Measurements from ENCODE around the gene EPN2.

Gene EPN2

GRCh38 chr17:19336938-19337711 lies 100.0 kb downstream of the EPN2 start:
- CTCF ChIA-PET, result interaction anchor here (1.1 kb wide), 2 partner anchors 15 to 155 kb away, joined by 3 to 4 read pairs; no protein-coding TSS in a partner anchor
- POLR2A ChIA-PET, result no interaction called here
- TF ChIP-seq HDGF (IDR thresholded peaks at IDR 0.05; ENCODE audit: borderline replicate concordance) (peak; percentile 32; the same call in 1 of the 2 replicates), ELF4 (IDR thresholded peaks at IDR 0.05) (no peak), BHLHE40 (IDR thresholded peaks at IDR 0.05; ENCODE audit: borderline replicate concordance) (no peak), NFRKB (IDR thresholded peaks at IDR 0.05) (no peak)
- DNase-seq (ENCODE audit: extremely low spot score), result no peak

DNA sequence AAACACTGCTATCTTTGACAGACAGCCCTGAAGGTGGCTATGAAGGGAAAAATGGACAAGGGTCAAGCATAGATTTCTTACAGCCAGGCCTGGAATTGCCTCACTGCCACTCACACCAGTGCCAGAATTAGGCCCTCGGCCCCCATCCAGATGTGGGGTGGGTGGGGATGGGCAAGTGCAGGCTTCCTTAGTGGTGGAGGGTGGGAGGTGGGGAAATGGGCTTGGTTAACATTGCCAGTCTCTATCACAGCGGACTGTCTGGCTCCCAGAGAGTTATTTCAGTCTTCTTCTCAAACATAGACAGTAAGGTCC lies 100.5 kb downstream of the EPN2 start:
- CTCF ChIA-PET, result interaction anchor here (1.0 to 2.1 kb wide), 4 partner anchors 8 to 155 kb away, joined by 3 to 8 read pairs (median 4); no protein-coding TSS in a partner anchor
- POLR2A ChIA-PET, result no interaction called here
- TF ChIP-seq FOXM1 (IDR thresholded peaks at IDR 0.05; ENCODE audit: borderline replicate concordance) (no peak), ZNF384 (IDR thresholded peaks at IDR 0.05) (no peak)
- no peak for DNase-seq (ENCODE audit: extremely low spot score)

DNA sequence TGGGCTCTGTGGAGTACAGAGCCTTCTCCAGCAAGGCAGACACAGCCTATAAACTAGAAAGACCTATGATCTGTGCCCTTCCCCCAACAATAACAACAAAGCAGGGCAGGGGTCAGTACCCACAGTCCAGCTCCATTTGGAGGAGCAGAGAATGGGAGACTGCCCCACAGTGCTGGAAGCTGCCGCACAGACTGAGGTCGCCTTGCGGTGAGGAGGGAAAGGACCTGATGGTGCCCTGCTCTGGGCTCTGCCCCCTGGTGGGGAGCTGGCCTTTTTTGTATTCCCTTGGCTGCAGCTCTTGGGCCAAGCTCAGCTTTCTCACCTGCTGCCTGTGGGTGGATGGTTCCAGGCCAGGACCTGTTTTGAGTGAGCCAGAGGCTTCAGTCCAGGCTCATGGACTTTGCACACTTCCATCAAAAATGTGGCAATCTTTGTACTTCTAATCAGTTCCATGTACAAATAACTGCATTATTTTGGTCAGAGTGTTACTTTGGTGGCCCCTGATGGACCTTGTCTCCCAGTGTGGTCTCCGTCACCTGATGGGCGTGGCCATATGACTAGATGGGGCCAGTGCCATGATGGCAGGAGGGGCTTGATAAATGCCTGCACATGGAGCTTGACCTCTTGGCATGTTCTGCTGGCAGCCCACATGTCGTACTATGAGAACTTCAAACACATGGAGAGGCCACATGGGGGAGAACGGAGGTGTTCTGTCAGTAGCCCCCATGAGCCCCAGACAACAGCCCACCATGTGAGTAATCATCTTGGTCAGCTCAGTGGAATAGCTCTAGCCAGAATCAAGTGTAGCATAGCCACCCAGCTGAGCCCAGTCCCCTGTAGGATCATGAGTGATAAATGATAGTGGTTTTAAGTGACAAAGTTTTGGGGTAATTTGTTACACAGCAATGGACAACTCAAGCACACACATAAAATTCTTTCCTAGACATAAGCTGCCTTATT lies 101.1 kb downstream of the EPN2 start:
- ChIA-PET POLR2A (interaction anchor here (1.0 kb wide), 1 partner anchor 40 kb away, joined by 3 read pairs; the partner anchor contains the start of gene MAPK7), CTCF (interaction anchor here (0.6 to 2.1 kb wide), 8 partner anchors 9 to 154 kb away, joined by 3 to 8 read pairs (median 4); partner anchors contain the start of gene B9D1)
- TF ChIP-seq LEF1 (IDR thresholded peaks at IDR 0.05; ENCODE audit: borderline replicate concordance) (no peak), SP1 (IDR thresholded peaks at IDR 0.05) (no peak), CTBP1 (IDR thresholded peaks at IDR 0.05; ENCODE audit: borderline replicate concordance) (no peak), NFRKB (IDR thresholded peaks at IDR 0.05) (no peak), TARDBP (IDR thresholded peaks at IDR 0.05) (no peak), ELF4 (IDR thresholded peaks at IDR 0.05) (no peak), ARNT (IDR thresholded peaks at IDR 0.05) (no peak), BHLHE40 (IDR thresholded peaks at IDR 0.05; ENCODE audit: borderline replicate concordance) (no peak), FOXM1 (IDR thresholded peaks at IDR 0.05; ENCODE audit: borderline replicate concordance) (no peak), FOXA1 (IDR thresholded peaks at IDR 0.05) (no peak), HDGF (IDR thresholded peaks at IDR 0.05; ENCODE audit: borderline replicate concordance) (no peak), ZNF384 (IDR thresholded peaks at IDR 0.05) (no peak), L3MBTL2 (conservative IDR thresholded peaks at IDR 0.05) (no peak), SUZ12 (IDR thresholded peaks at IDR 0.05) (no peak), PKNOX1 (IDR thresholded peaks at IDR 0.05) (no peak), FOXK2 (IDR thresholded peaks at IDR 0.05) (no peak)
- DNase-seq (ENCODE audit: extremely low spot score), result peak; percentile 65

- POLR2A ChIA-PET, result no interaction called here
- no peak for DNase-seq (ENCODE audit: extremely low spot score)
- CTCF ChIA-PET, result interaction anchor here (1.0 to 2.1 kb wide), 2 partner anchors 10 to 31 kb away, joined by 5 to 8 read pairs; no protein-coding TSS in a partner anchor
- TF ChIP-seq SP1 (IDR thresholded peaks at IDR 0.05) (no peak), NFRKB (IDR thresholded peaks at IDR 0.05) (no peak), BHLHE40 (IDR thresholded peaks at IDR 0.05; ENCODE audit: borderline replicate concordance) (no peak), ELF4 (IDR thresholded peaks at IDR 0.05) (no peak), CTBP1 (IDR thresholded peaks at IDR 0.05; ENCODE audit: borderline replicate concordance) (no peak), L3MBTL2 (conservative IDR thresholded peaks at IDR 0.05) (no peak), FOXA1 (IDR thresholded peaks at IDR 0.05) (no peak), FOXK2 (IDR thresholded peaks at IDR 0.05) (no peak), SUZ12 (IDR thresholded peaks at IDR 0.05) (no peak), ZNF384 (IDR thresholded peaks at IDR 0.05) (no peak), PKNOX1 (IDR thresholded peaks at IDR 0.05) (no peak), HDGF (IDR thresholded peaks at IDR 0.05; ENCODE audit: borderline replicate concordance) (no peak)
Observed at GRCh38 chr17:19339341-19339815, 102.2 kb downstream of the EPN2 start.

- POLR2A ChIA-PET, result interaction anchor here (1.3 kb wide), 1 partner anchor 21 kb away, joined by 3 read pairs; the partner anchor contains the start of gene B9D1
- TF ChIP-seq L3MBTL2 (conservative IDR thresholded peaks at IDR 0.05) (no peak), ELF4 (IDR thresholded peaks at IDR 0.05) (no peak), TARDBP (IDR thresholded peaks at IDR 0.05) (no peak), NFRKB (IDR thresholded peaks at IDR 0.05) (no peak), PKNOX1 (IDR thresholded peaks at IDR 0.05) (no peak), LEF1 (IDR thresholded peaks at IDR 0.05; ENCODE audit: borderline replicate concordance) (no peak), ARNT (IDR thresholded peaks at IDR 0.05) (no peak), SUZ12 (IDR thresholded peaks at IDR 0.05) (no peak), BHLHE40 (IDR thresholded peaks at IDR 0.05; ENCODE audit: borderline replicate concordance) (no peak), FOXM1 (IDR thresholded peaks at IDR 0.05; ENCODE audit: borderline replicate concordance) (no peak), SP1 (IDR thresholded peaks at IDR 0.05) (no peak), FOXA1 (IDR thresholded peaks at IDR 0.05) (no peak), FOXK2 (IDR thresholded peaks at IDR 0.05) (no peak), HDGF (IDR thresholded peaks at IDR 0.05; ENCODE audit: borderline replicate concordance) (no peak), CTBP1 (IDR thresholded peaks at IDR 0.05; ENCODE audit: borderline replicate concordance) (no peak), ZNF384 (IDR thresholded peaks at IDR 0.05) (no peak)
- no peak for DNase-seq (ENCODE audit: extremely low spot score)
- CTCF ChIA-PET, result interaction anchor here (1.5 kb wide), 1 partner anchor 22 kb away, joined by 4 read pairs; no protein-coding TSS in a partner anchor
Observed at GRCh38 chr17:19341211-19341631, 104.1 kb downstream of the EPN2 start.
